Esophagus (tissue), 2 donors: ENCODE measurements around the gene GABBR2. TPM values are rescaled to one million over a fixed set of nuclear protein-coding genes. Genes with fewer than 3 reads are reported as not detected.

Experiments used
- H3K27ac ChIP-seq, 2 donors: one replicate each; pipeline ENCODE4 v1.5.1; 2013; ENCODE audit warnings: low read depth in 2 of 2, mild to moderate bottlenecking in 2 of 2, inconsistent platforms in 1 of 2, low read length in 1 of 2, moderate library complexity in 1 of 2
- H3K27me3 ChIP-seq, 2 donors: one replicate each; pipeline ENCODE4 v1.6.1; 2013; ENCODE audit warnings: low read length in 2 of 2, control low read depth in 1 of 2, mild to moderate bottlenecking in 1 of 2; ENCODE audit not compliant: insufficient read depth in 2 of 2, control insufficient read depth in 1 of 2
- H3K36me3 ChIP-seq, 2 donors: one replicate each; pipeline ENCODE4 v1.6.1; 2013; ENCODE audit warnings: low read length in 1 of 2; ENCODE audit not compliant: control insufficient read depth in 2 of 2, insufficient read depth in 2 of 2
- H3K4me1 ChIP-seq, 2 donors: one replicate each; pipeline ENCODE4 v1.6.1; 2013; ENCODE audit warnings: low read length in 1 of 2; ENCODE audit not compliant: control insufficient read depth in 2 of 2, insufficient read depth in 2 of 2
- H3K4me3 ChIP-seq, 2 donors: one replicate each; pipeline ENCODE4 v1.5.1; 2013; ENCODE audit warnings: low read length in 2 of 2, mild to moderate bottlenecking in 2 of 2, low read depth in 1 of 2, moderate library complexity in 1 of 2
- H3K9me3 ChIP-seq, 2 donors: one replicate each; pipeline ENCODE4 v1.6.1; 2013; ENCODE audit warnings: mild to moderate bottlenecking in 2 of 2, low read depth in 1 of 2, low read length in 1 of 2, moderate library complexity in 1 of 2; ENCODE audit not compliant: control insufficient read depth in 2 of 2, insufficient read depth in 1 of 2
- WGBS, 2 donors: extraction: QIAGEN DNeasy Blood & Tissue Kit; methylation state at CpG; one replicate each; pipeline ENCODE4 v1.1.7; 2013; 5-methylcytosine and 5-hydroxymethylcytosine counted together
- polyA plus RNA-seq, 2 donors: library from polyadenylated mRNA; stranded (reverse); fragments of 200-250 nt; gene quantifications; one replicate each; pipeline ENCODE4 v1.2.3, GENCODE V29; 2013
- donor health status: healthy with polysubstance abuse.
- donor health status: Bipolar disorder and iron deficiency.

Gene GABBR2
- polyA plus RNA-seq, 2 donors: under 0.01 TPM; not detected in 1

- Histone ChIP-seq H3K4me1 (no peaks in the 10 kb centered on the region), H3K9me3 (peaks cover 0 to 2% of the 10 kb centered on the region in 2 donors), H3K4me3 (no peak overlapping the region), H3K27me3 (no peaks in the 10 kb centered on the region), H3K27ac (no peak overlapping the region), H3K36me3 (no peaks in the 10 kb centered on the region)
- 20 to 32% methylated on average over 2 of the region's 2 CpGs for WGBS, 2 donors
Observed at GRCh38 chr9:98456156-98456613, 252.6 kb downstream of the GABBR2 start.

- Histone ChIP-seq H3K4me1 (no peaks in the 10 kb centered on the region), H3K4me3 (no peak overlapping the region), H3K9me3 (peaks cover 0 to 2% of the 10 kb centered on the region in 2 donors), H3K27ac (no peak overlapping the region), H3K36me3 (no peaks in the 10 kb centered on the region), H3K27me3 (no peaks in the 10 kb centered on the region)
- 35 to 50% methylated on average over 12 of the region's 12 CpGs for WGBS, 2 donors
Observed at GRCh38 chr9:98455256-98456155, 253.2 kb downstream of the GABBR2 start.

GRCh38 chr9:98453589-98454311 lies 255.0 kb downstream of the GABBR2 start:
- Histone ChIP-seq H3K27me3 (no peaks in the 10 kb centered on the region), H3K27ac (no peak overlapping the region), H3K4me1 (no peaks in the 10 kb centered on the region), H3K9me3 (no peaks in the 10 kb centered on the region), H3K36me3 (no peaks in the 10 kb centered on the region), H3K4me3 (no peak overlapping the region)
- 74 to 84% methylated on average over 16 of the region's 16 CpGs for WGBS, 2 donors

GRCh38 chr9:98451576-98451975 lies 257.2 kb downstream of the GABBR2 start:
- H3K27ac ChIP-seq: no peak overlapping the region
- no peaks in the 10 kb centered on the region for H3K4me1 ChIP-seq
- 83 to 91% methylated on average over 1 of the region's 1 CpG for WGBS, 2 donors
- no peak overlapping the region for H3K4me3 ChIP-seq
- no peaks in the 10 kb centered on the region for H3K9me3 ChIP-seq
- H3K27me3 ChIP-seq: no peaks in the 10 kb centered on the region
- H3K36me3 ChIP-seq: no peaks in the 10 kb centered on the region

GRCh38 chr9:98450496-98450895 lies 258.2 kb downstream of the GABBR2 start:
- Histone ChIP-seq H3K9me3 (no peaks in the 10 kb centered on the region), H3K4me1 (no peaks in the 10 kb centered on the region), H3K27ac (no peak overlapping the region), H3K36me3 (no peaks in the 10 kb centered on the region), H3K4me3 (no peak overlapping the region), H3K27me3 (no peaks in the 10 kb centered on the region)
- WGBS, 2 donors: 49 to 53% methylated on average over 2 of the region's 2 CpGs

GRCh38 chr9:98449871-98450270 lies 258.9 kb downstream of the GABBR2 start:
- no peaks in the 10 kb centered on the region for H3K27me3 ChIP-seq
- no peaks in the 10 kb centered on the region for H3K9me3 ChIP-seq
- no peak overlapping the region for H3K4me3 ChIP-seq
- no peaks in the 10 kb centered on the region for H3K4me1 ChIP-seq
- H3K36me3 ChIP-seq: no peaks in the 10 kb centered on the region
- no peak overlapping the region for H3K27ac ChIP-seq
- 78 to 81% methylated on average over 3 of the region's 3 CpGs for WGBS, 2 donors

GRCh38 chr9:98445576-98445975 lies 263.2 kb downstream of the GABBR2 start:
- H3K27me3 ChIP-seq: no peaks in the 10 kb centered on the region
- H3K27ac ChIP-seq: no peak overlapping the region
- WGBS, 2 donors: 50 to 68% methylated on average over 1 of the region's 1 CpG
- H3K4me3 ChIP-seq: no peak overlapping the region
- no peaks in the 10 kb centered on the region for H3K4me1 ChIP-seq
- no peaks in the 10 kb centered on the region for H3K9me3 ChIP-seq
- no peaks in the 10 kb centered on the region for H3K36me3 ChIP-seq

- H3K36me3 ChIP-seq: no peaks in the 10 kb centered on the region
- H3K4me1 ChIP-seq: no peaks in the 10 kb centered on the region
- no peak overlapping the region for H3K27ac ChIP-seq
- H3K27me3 ChIP-seq: no peaks in the 10 kb centered on the region
- WGBS, 2 donors: 90% methylated on average over 13 of the region's 13 CpGs
- no peaks in the 10 kb centered on the region for H3K9me3 ChIP-seq
- no peak overlapping the region for H3K4me3 ChIP-seq
Observed at GRCh38 chr9:98444601-98445000, 264.1 kb downstream of the GABBR2 start.

- no peak overlapping the region for H3K27ac ChIP-seq
- no peaks in the 10 kb centered on the region for H3K36me3 ChIP-seq
- H3K4me1 ChIP-seq: no peaks in the 10 kb centered on the region
- whole genome bisulfite sequencing, 2 donors: 63 to 67% methylated on average over 2 of the region's 2 CpGs
- no peak overlapping the region for H3K4me3 ChIP-seq
- H3K9me3 ChIP-seq: no peaks in the 10 kb centered on the region
- no peaks in the 10 kb centered on the region for H3K27me3 ChIP-seq
Observed at GRCh38 chr9:98442541-98442940, 266.2 kb downstream of the GABBR2 start.
